NOMO-1 treated with DMSO at 0.1 percent for 48 hours (cell line): ENCODE results near the gene MAP2K6.

ENCODE experiments used
- DNase-seq: peaks from one replicate; lab custom pipeline; 2025; ENCODE audit not compliant: unreplicated experiment; lab: John Stamatoyannopoulos, UW

The MAP2K6 gene

DNA sequence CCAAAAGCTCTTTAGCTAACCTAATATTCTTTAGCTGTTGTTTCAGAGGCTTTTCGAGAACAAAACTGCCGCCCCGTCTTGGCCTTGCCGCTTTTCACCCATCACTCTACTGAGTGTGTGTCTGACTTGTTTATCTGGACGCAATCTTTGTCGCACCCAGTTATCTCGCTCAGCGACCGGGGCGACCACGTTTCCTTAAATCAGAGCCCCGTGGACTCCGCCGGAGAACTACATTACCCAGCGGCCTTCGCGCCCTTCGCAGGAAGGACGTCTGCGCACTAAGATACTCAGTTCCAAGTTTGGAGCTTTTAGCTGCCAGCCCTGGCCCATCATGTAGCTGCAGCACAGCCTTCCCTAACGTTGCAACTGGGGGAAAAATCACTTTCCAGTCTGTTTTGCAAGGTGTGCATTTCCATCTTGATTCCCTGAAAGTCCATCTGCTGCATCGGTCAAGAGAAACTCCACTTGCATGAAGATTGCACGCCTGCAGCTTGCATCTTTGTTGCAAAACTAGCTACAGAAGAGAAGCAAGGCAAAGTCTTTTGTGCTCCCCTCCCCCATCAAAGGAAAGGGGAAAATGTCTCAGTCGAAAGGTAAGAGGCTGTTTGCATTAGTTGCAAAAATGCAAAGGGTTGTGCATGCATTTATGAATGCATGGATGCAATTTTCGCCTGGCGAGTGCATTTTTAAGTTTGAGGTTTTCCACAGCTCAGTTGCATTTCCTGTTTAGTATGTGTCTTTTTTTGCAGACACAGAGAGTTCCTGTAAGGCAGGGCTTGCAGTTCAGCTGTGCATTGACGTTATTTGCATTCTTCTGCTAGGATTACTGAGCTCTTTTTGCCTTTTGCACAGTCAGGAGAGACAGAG, at the start of gene MAP2K6:
Gene MAP2K6, plus strand, starts transcription at position 290 of the 867 bp plus-strand sequence. Its CDS starts 288 bp downstream, at position 578.
- DNase-seq: peak; percentile 87

DNA sequence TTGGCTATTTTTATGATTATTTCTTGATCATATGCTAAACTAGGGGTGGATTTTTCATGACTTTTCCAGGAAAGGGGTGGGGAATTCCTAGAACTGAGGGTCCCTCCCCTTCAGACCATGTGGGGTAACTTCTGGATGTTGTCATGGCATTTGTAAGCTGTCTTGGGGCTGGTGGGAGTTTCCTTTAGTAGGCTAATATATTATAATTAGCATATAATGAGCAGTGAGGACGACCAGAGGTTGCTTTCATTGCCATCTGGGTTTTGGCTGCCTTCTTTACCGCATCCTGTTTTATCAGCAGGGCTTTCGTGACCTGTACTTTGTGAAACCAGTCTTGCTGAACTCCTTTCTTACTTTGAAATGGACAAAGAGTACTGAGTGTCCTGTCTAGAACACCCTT, 47.2 kb upstream of the MAP2K6 start:
- no peak for DNase-seq

DNA sequence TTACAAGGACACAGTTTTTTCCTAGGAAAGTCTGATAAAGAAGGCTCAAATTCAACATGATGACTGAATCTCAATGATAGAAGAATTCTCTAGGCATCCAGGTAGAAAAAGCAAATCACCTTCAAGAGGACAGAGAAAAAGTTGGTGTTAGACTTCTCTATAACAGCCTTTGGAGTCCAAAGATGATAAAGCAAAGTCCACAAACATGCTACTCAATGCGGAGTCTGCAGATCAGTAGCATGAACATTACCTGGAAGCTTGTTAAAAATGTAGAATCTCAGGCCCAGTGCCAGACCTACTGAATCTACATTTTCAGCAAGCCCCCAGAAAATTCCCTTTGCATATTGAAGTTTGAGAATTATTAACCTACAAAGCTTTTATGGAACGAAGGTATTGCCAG, 41.4 kb upstream of the MAP2K6 start:
- no peak for DNase-seq

DNA sequence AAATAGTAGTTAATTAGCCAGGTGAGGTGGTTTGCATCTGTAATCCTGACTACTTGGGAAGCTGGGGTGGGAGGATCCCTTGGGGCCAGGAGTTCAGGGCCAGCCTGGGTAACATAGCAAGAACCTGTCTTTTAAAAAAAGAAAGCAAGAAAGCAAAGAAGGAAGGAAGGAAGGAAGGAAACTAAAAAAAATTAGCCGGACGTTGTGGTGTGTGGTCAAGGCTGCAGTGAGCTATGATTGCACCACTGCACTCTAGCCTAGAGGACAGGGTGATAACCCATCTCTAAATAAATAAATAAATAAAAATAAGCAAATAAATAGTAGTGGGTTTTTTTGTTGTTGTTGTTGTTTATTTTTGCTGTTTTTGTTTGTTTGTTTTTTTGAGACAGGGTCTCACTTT, 39.3 kb upstream of the MAP2K6 start:
- DNase-seq: peak; percentile 61

DNA sequence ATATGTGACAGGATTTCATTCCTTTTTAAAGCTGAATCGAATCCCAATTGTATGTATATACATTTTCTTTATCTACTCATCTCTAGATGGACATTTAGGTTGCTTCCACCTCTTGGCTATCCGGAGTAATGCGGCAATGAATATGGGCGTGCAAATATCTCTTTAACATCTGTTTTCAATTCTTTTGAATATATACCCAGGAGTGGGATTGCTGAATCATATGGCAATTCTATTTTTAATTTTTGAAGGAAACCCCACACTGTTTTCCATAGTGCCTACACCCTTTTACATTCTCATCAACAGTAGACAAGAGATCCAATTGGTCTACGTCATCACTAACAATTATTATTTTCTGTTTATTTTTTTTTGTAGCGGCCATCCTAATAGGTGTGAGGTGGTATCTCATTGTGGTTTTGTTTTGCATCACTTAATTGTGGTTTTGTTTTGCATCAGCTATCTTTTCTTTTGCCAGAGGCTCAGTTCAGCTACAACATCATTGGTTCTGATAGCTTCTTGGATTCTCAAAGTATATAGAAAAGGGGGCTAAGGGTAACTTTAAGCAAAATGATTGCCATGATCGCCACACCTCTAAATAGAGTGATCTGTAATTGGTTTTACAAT, 25.6 kb upstream of the MAP2K6 start:
- no peak for DNase-seq

DNA sequence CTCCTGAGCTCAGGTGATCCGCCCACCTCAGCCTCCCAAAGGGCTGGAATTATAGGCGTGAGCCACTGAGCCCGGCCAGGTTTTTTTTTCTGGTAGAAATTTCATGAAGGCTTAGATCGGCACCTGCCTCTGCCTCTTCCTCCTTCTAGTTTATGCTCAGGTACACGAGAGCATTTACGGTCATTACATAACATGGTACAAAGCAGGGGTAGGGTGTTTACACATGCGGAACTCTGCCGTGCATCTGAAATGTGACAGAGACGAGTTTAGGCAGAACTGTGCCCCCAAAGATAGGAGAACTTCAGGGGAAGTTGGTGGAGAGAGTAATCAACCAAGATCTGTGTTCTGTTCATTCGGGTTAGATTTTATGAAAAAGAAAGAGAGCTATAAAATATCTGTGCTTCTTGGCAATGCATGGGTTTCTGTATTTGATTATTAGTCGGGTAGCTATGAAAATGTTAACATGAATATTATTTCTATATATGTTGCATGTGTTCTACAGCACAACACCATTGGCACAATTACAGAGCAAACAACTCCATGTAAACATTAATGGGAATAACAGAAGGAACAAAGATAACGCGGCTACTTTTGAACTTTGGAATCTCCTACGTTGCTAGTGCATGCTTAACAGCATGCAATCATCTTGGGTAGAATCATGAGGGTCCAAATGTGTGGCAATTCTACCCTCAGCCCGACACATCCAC, 23.5 kb upstream of the MAP2K6 start:
- no peak for DNase-seq

DNA sequence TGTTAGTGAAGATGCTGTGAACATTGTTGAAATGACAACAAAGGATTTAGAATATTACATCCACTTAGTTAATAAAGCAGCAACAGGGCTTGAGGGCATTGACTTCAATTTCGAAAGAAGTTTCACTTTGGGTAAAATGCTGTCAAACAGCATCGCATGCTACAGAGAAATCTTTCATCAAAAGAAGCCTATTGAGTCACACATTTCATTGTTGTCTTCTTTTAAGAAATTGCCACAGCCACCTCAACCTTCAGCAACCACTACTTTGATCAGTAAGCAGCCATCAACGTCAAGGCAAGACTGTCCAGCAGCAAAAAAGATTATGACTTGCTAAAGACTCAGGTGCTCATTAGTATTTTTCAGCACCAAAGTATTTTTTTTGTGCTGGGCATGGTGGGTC, 13.2 kb upstream of the MAP2K6 start:
- no peak for DNase-seq

DNA sequence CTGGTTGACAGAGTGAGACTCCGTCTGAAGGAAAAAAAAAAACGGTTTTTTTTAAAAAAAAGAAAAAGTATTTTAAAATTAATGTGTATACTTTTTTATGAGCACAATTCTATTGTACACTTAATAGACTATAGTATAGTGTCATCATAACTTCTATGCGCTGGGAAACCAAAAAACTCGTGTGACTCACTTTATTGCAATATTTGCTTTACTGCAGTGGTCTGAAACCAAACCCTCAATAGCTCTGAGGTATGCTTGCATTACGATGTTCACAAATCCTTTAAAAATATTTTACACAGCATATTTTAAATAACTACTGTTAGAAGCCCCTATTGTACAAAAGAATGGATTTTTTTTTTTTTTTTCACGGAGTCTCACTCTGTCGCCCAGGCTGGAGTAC, 12.4 kb upstream of the MAP2K6 start:
- no peak for DNase-seq

- no peak for DNase-seq
These were observed 10.1 kb upstream of the MAP2K6 start for GRCh38 chr17:69404399-69404798.

- no peak for DNase-seq
These were observed 9.4 kb upstream of the MAP2K6 start for GRCh38 chr17:69405096-69405495.

- DNase-seq: no peak
These were observed 7.6 kb upstream of the MAP2K6 start for GRCh38 chr17:69406941-69407340.

DNA sequence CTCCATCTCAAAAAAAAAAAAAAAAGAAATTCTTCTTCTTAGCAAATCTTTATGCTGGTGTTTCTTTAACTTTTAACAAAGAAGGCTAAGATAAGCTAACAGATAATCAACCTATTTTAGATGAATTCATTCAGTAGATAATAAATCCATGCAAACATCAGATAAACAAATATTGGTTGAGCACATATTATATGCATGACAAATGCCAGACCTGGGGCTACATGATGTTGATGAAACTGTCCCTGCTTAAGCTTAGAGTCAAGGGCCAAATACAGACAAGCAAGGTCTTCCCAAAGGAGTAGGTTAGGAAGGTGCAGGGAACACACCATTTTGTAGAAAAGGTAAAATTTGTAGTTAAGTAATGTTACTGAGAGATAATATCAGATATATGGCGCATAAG, 6.7 kb upstream of the MAP2K6 start:
- DNase-seq: no peak

DNA sequence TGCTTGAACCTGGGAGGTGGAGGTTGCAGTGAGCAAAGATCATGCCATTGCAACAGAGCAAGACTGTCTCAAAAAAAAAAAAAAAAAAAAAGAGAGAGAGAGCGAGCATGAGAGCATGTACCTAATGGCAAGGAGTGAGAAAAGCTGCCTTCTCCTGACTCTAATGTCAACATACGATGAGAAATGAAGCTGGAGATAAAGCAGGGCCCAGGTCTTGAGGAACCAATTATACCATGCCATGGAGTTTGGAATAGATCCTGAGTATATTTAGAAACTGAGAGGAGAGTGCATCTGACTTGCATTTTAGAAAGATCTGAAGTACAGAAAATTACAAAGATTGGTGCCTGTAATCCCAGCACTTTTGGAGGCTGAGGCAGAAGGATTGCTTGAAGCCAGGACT, 3.8 kb upstream of the MAP2K6 start:
- DNase-seq: no peak

DNA sequence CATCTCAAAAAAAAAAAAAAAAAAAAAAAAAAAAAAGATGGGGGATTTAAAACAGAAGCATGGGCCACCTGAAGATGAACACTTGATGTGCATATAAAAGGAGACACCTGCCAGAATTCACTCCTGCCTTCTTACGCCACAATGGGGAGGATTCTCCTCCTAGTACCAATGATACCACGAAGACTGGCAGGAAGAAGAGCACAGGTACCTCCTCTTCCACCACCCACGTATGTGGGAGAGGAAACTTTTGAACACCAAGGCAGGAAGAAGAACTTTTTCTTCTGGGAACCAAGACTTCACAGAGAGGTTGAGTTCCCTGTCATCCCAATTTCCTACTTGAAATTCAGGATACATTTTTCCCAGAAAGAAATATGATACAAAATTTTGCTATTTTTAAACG, 2.7 kb upstream of the MAP2K6 start:
- DNase-seq: no peak

- no peak for DNase-seq
These were observed 2.2 kb upstream of the MAP2K6 start for GRCh38 chr17:69412251-69412671.

DNA sequence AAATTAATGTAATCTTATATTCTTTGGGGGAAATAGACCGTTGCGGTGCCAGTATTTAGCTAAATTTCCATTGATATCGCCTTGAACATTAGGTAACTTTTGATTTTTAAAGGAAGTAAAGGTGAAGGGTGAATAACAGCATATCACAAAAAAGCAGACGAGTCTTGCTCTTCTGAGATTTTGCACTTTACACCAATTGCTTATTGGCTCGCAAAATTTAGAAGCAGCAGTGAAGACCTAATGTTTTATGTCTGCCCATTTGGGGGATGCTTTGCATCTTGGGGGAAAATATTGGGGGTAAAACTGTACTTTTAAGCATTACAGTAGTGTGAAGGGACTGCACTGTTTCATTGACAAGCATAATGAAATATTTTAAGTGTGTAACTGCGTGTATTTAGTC, 934 bp downstream of the MAP2K6 start:
- DNase-seq: no peak

DNA sequence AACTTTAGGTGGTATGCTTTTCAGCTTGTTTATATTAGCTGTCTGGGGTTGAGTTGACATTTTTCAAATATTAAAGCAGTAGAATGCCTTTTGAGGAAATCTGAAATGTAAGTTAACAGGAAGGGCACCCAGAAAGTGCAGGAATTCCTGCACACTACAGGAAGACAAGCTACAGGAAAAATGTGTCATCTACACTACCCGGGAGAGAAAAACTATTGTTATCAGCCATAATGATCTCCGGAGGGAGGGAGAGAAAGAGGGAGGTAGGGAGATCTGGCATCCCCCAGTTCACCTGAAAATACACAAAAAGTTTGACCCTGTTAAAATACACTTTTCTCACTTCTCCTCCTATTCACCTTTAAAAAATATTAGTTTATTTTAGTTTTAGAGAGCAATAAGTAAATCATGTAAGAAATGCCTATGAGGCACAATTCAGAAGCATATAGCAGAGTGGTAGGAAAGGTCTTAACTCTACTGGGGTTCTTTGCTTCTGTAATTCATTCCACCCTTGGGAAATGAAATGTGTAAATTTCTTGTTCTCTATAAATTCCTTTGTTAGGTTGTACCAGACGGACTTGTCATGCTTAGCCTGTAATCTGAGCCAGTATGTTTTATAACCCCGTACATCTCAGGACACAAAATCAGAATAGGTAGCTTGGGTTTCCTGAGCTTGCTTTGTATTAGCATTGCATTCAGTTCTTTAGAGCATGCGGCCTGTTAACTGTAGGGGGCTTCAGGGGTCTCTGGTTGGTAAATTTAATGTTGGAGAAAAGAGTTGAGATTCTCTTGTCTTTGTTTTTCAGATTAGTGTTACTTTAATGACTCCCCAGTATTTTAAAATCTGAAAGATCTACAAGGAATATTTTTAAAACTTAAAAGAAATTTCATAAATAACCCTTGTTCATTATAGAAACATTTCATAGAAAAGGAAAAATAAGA, 3.3 kb downstream of the MAP2K6 start:
- no peak for DNase-seq

DNA sequence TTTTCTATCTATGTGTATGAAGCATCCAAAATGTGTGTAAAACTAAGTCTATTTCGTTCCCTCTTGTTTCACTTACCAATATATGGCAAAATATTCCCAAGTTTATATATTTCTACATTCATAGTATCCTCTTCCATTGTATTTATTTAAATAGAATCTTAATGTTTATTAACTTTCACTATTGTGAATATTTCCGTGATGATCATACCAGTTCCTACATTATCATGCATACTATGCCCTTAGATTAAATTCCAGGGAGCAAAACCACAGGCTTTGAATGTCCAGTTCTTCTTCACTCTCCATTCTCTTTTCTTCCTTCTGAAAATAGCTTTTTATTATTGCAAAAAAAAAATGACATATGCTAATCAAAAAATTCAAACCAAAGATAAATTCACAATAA, 4.0 kb downstream of the MAP2K6 start:
- no peak for DNase-seq

- DNase-seq: no peak
These were observed 9.0 kb downstream of the MAP2K6 start for GRCh38 chr17:69423450-69423849.

DNA sequence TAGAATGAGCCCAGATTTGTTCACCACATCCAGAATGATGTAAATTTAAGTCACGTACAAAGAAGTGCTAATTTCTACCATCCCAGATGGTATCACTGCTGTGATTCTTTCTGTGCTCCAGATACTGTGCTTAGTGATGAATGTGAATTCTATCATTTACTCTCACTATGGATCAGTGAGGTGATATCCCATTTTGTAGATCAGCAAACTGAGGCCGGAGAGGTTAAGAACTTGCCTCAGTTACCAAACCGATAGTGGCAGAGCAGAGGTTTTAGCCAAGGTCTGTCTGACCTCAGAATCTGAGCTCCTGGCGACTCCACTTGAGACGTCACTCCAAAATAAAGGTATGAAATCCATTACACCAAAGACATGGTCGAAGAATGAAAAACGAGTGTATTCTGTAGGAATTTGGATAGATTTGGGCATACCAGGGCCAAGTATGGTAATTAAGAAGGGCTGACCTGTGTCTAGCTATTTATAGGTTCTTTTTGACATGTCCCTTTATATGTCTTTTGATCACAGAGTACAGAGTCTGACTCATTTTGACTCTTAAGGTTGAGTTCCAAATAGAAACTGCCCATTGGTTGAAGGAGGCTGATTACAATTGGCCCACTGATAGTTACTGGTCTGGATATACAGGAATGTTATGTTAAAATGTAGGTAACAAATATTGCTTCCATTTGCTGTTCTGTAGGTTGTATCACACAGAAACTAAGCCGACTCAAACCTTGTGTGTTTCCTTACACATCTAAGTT, 10.0 kb downstream of the MAP2K6 start:
- DNase-seq: no peak
